ENCODE data around the gene AUTS2. TPM values are rescaled to one million over a fixed set of nuclear protein-coding genes. Genes with fewer than 3 reads are reported as not detected.
"Not testable (repeated sequence)": the region's sequence is repeated elsewhere in the genome, so short reads cannot be mapped to it uniquely, and the experiment has no call there.

Gene AUTS2
- total RNA-seq, 1 donor from 2014 or later: 5.3 TPM

- no peak for DNase-seq (ENCODE audit: missing footprints)
- intact Hi-C loops (cut with DNase I): no loop called here
- no peak for ATAC-seq
Observed at GRCh38 chr7:70728872-70729552, 1130.7 kb downstream of the AUTS2 start.

- DNase-seq (ENCODE audit: missing footprints); ATAC-seq; intact Hi-C loops (cut with DNase I): not testable (repeated sequence)
Observed at GRCh38 chr7:70729553-70730157, 1131.4 kb downstream of the AUTS2 start.

GRCh38 chr7:70730451-70731110 is 1132.3 kb downstream of the AUTS2 start:
- DNase-seq (ENCODE audit: missing footprints) (no peak), ATAC-seq (no peak)
- intact Hi-C loops (cut with DNase I): no loop called here

- ATAC-seq: no peak
- DNase-seq (ENCODE audit: missing footprints): no peak
- intact Hi-C loops (cut with DNase I): no loop called here
Observed at GRCh38 chr7:70733090-70733489, 1134.8 kb downstream of the AUTS2 start.

GRCh38 chr7:70734411-70734810 is 1136.1 kb downstream of the AUTS2 start:
- DNase-seq (ENCODE audit: missing footprints): no peak
- intact Hi-C loops (cut with DNase I): no loop called here
- no peak for ATAC-seq

- DNase-seq (ENCODE audit: missing footprints) (no peak), ATAC-seq (no peak)
- intact Hi-C loops (cut with DNase I): no loop called here
Observed at GRCh38 chr7:70735313-70735712, 1137.0 kb downstream of the AUTS2 start.

GRCh38 chr7:70736715-70737460 is 1138.6 kb downstream of the AUTS2 start:
- intact Hi-C loops (cut with DNase I): no loop called here
- ATAC-seq: peak; percentile 46

GRCh38 chr7:70738151-70738885 is 1140.0 kb downstream of the AUTS2 start:
- no peak for DNase-seq (ENCODE audit: missing footprints)
- ATAC-seq: no peak
- intact Hi-C loops (cut with DNase I): no loop called here

More at GRCh38 chr7:70736715-70737460, 1138.6 kb downstream of the AUTS2 start:
- DNase-seq (ENCODE audit: missing footprints): no peak

- intact Hi-C loops (cut with DNase I): no loop called here
- DNase-seq (ENCODE audit: missing footprints): no peak
- no peak for ATAC-seq
Observed at GRCh38 chr7:70739646-70740210, 1141.5 kb downstream of the AUTS2 start.

- intact Hi-C loops (cut with DNase I): no loop called here
- DNase-seq (ENCODE audit: missing footprints) (no peak), ATAC-seq (no peak)
Observed at GRCh38 chr7:70741666-70742065, 1143.4 kb downstream of the AUTS2 start.

GRCh38 chr7:70743531-70744325 is 1145.5 kb downstream of the AUTS2 start:
- intact Hi-C loops (cut with DNase I): no loop called here
- DNase-seq (ENCODE audit: missing footprints): no peak
- no peak for ATAC-seq

GRCh38 chr7:70744492-70744891 is 1146.2 kb downstream of the AUTS2 start:
- intact Hi-C loops (cut with DNase I): no loop called here
- ATAC-seq (no peak), DNase-seq (ENCODE audit: missing footprints) (no peak)

GRCh38 chr7:70749831-70750230 is 1151.6 kb downstream of the AUTS2 start:
- DNase-seq (ENCODE audit: missing footprints) (no peak), ATAC-seq (no peak)
- intact Hi-C loops (cut with DNase I): no loop called here

- no peak for ATAC-seq
- intact Hi-C loops (cut with DNase I): no loop called here
- no peak for DNase-seq (ENCODE audit: missing footprints)
Observed at GRCh38 chr7:70751895-70752294, 1153.6 kb downstream of the AUTS2 start.

GRCh38 chr7:70752794-70753241 is 1154.5 kb downstream of the AUTS2 start:
- no peak for ATAC-seq
- DNase-seq (ENCODE audit: missing footprints): no peak
- intact Hi-C loops (cut with DNase I): no loop called here

GRCh38 chr7:70756789-70757188 is 1158.5 kb downstream of the AUTS2 start:
- ATAC-seq (no peak), DNase-seq (ENCODE audit: missing footprints) (no peak)
- intact Hi-C loops (cut with DNase I): no loop called here

- DNase-seq (ENCODE audit: missing footprints) (no peak), ATAC-seq (no peak)
- intact Hi-C loops (cut with DNase I): no loop called here
Observed at GRCh38 chr7:70758646-70759045, 1160.4 kb downstream of the AUTS2 start.

GRCh38 chr7:70759674-70760073 is 1161.4 kb downstream of the AUTS2 start:
- intact Hi-C loops (cut with DNase I): no loop called here
- DNase-seq (ENCODE audit: missing footprints) (no peak), ATAC-seq (no peak)

Data from Right ventricle myocardium inferior (tissue), 1 donor.